Heart left ventricle (tissue), 13 donors: Measurements from ENCODE around the gene SMCHD1.

Source experiments
- POLR2A ChIP-seq, 2 donors: fragments of 450-650 bp; IDR thresholded peaks; one replicate each; pipeline ENCODE4 v1.6.1; 2017; ENCODE audit warnings: antibody characterized with exemption in 2 of 2, mild to moderate bottlenecking in 2 of 2, moderate library complexity in 2 of 2
- TF ChIP-seq, protein P1 (sequence below), 12 donors: fragments of 200-600 bp; sonication (generic) in 4 of 12; IDR thresholded peaks; one replicate each; pipeline versions ENCODE4 v1.5.0 to v1.8.0; 2018 to 2022; ENCODE audit warnings: antibody characterized with exemption in 12 of 12, mild to moderate bottlenecking in 5 of 12
- donor health status: ischemic (EF 13 %, LVEDD 7.1; RV severe dilation, severe dysfunction).
- donor health status: DM: no; HTN: yes; CAD: no.
- donor health status: DM: no; HTN: no; CAD: no.
- donor health status: ischemic (EF 25% LVEDD 6.9; RV normal size, moderate dysfunction).
- donor health status: ischemic (EF 25% LVEDD 5.7; RV mildly dilated, moderate dysfunction).
- donor health status: ischemic (EF 35%, LVEDD 5.7; RV mildly dilated, moderate dysfunction).
- donor health status: nonischemic (EF 11% LVEDD 7.7; RV severe dilation, severe dysfunction).
- donor health status: DM: yes; HTN: yes; CAD: no.
- donor health status: PGD.
- donor health status: ischemic (EF 29% LVEDD 5.4; RV normal size, mild dysfunction).
- donor health status: nonischemic (EF 23%, LVEDD 6.1; RV moderate dilation, normal function).

- TF ChIP-seq, protein P1, sequence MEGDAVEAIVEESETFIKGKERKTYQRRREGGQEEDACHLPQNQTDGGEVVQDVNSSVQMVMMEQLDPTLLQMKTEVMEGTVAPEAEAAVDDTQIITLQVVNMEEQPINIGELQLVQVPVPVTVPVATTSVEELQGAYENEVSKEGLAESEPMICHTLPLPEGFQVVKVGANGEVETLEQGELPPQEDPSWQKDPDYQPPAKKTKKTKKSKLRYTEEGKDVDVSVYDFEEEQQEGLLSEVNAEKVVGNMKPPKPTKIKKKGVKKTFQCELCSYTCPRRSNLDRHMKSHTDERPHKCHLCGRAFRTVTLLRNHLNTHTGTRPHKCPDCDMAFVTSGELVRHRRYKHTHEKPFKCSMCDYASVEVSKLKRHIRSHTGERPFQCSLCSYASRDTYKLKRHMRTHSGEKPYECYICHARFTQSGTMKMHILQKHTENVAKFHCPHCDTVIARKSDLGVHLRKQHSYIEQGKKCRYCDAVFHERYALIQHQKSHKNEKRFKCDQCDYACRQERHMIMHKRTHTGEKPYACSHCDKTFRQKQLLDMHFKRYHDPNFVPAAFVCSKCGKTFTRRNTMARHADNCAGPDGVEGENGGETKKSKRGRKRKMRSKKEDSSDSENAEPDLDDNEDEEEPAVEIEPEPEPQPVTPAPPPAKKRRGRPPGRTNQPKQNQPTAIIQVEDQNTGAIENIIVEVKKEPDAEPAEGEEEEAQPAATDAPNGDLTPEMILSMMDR (IDR thresholded peaks at IDR 0.05) = no peak
- TF ChIP-seq POLR2A (IDR thresholded peaks at IDR 0.05) = no peak
Observed at GRCh38 chr18:2776601-2777000, 121.1 kb downstream of the SMCHD1 start.
